Tibial nerve (tissue), 4 donors: ENCODE results near the gene TXNL4B. TPM values are rescaled to one million over a fixed set of nuclear protein-coding genes. Genes with fewer than 3 reads are reported as not detected.
A peak's percentile ranks its signal among the peaks of the same experiment; 100 is the strongest.

Experiments
- DNase-seq, 2 donors: peaks; one replicate each; pipeline ENCODE4 v3.0.0-alpha.2; 2019; ENCODE audit warnings: low spot score in 2 of 2
- H3K27ac ChIP-seq, 4 donors: fragments of 200-600 bp; sonication (generic) in 3 of 4; one replicate each; pipeline ENCODE4 v1.5.1; 2017 to 2019; ENCODE audit warnings: mild to moderate bottlenecking in 1 of 4
- H3K27me3 ChIP-seq, 2 donors: fragments of 200-600 bp; sonication (generic) in 1 of 2; one replicate each; pipeline versions ENCODE4 v1.5.1 to v1.6.0; 2017 to 2019
- H3K36me3 ChIP-seq, 3 donors: fragments of 200-600 bp; sonication (generic); one replicate each; pipeline ENCODE4 v1.5.1; 2018 to 2019
- H3K4me1 ChIP-seq, 4 donors: fragments of 200-600 bp; sonication (generic) in 3 of 4; one replicate each; pipeline ENCODE4 v1.5.1; 2017 to 2019
- H3K4me3 ChIP-seq, 4 donors: fragments of 200-600 bp; sonication (generic) in 3 of 4; one replicate each; pipeline ENCODE4 v1.5.1; 2017 to 2019; ENCODE audit warnings: mild to moderate bottlenecking in 1 of 4, moderate library complexity in 1 of 4
- H3K9me3 ChIP-seq, 4 donors: fragments of 200-600 bp; sonication (generic) in 3 of 4; one replicate each; pipeline ENCODE4 v1.5.1; 2017 to 2019
- EP300 ChIP-seq, 2 donors: sonication (generic); formaldehyde crosslinking; IDR thresholded peaks; one replicate each; pipeline ENCODE4 v1.6.1; 2017; ENCODE audit warnings: antibody characterized with exemption in 2 of 2, mild to moderate bottlenecking in 1 of 2
- POLR2A ChIP-seq, 2 donors: fragments of 450-650 bp; IDR thresholded peaks; one replicate each; pipeline ENCODE4 v1.6.1; 2017; ENCODE audit warnings: antibody characterized with exemption in 2 of 2, mild to moderate bottlenecking in 2 of 2, moderate library complexity in 2 of 2
- WGBS, 2 donors: methylation state at CpG; one replicate each; pipeline ENCODE4 v1.1.5; 2018; 5-methylcytosine and 5-hydroxymethylcytosine counted together
- total RNA-seq, 4 donors: library from RNA; depleted of rRNA; stranded (reverse); fragments of >200 nt; gene quantifications; one replicate each; pipeline ENCODE4 v1.1.0, GENCODE V29; 2016
- TF ChIP-seq, protein P1 (sequence below), 5 experiments: fragments of 200-600 bp in 3 of 5; fragments of 450-650 bp in 2 of 5; sonication (generic) in 3 of 5; IDR thresholded peaks; one replicate each; pipeline ENCODE4 v1.5.1; 2016 to 2019; ENCODE audit warnings: antibody characterized with exemption in 5 of 5, mild to moderate bottlenecking in 3 of 5, moderate library complexity in 2 of 5

TXNL4B gene
- total RNA-seq, 4 donors from 2014 or later: 13.1 to 20.5 (median 15.5) TPM

DNA sequence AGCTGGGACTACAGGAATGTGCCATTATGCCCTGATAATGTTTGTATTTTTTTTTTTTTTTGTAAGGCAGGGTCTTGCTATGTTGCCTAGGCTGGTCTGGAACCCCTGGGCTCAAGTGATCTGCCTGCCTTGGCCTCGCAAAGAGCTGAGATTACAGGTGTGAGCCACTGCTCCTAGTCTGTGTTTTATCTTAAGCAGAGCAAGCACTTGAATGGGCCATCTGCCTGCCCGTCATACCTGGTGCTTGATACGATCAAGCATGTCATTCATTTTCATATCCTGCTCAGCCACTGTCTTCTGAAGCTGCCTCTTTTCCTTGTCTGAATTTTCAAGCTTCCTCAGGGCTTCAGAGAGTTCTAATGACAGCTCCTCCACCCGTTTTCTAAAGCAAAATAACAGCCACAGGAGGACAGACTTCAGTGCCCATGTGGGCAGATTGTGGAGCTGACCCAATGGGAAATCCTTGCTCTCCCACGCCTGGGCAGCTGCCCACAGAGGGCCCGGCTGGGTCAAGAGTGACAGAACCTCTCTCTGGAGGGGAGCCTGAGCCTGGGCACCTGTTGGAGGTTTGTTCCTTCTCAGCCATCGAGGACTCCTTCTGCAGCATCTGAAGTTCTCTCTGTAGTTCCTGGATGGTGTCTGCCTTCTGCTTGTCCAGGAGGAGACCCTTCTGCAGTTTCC is 36.7 kb upstream of the TXNL4B start:
- Histone ChIP-seq H3K9me3 (no peaks in the 10 kb centered on the region), H3K36me3 (no peaks in the 10 kb centered on the region), H3K4me1 (peaks cover 0 to 11% (median 0%) of the 10 kb centered on the region in 4 donors), H3K27me3 (no peaks in the 10 kb centered on the region), H3K27ac (no peak overlapping the region), H3K4me3 (no peak overlapping the region)
- TF ChIP-seq EP300 (IDR thresholded peaks at IDR 0.05) (no peak), POLR2A (IDR thresholded peaks at IDR 0.05) (no peak)
- TF ChIP-seq, protein P1, sequence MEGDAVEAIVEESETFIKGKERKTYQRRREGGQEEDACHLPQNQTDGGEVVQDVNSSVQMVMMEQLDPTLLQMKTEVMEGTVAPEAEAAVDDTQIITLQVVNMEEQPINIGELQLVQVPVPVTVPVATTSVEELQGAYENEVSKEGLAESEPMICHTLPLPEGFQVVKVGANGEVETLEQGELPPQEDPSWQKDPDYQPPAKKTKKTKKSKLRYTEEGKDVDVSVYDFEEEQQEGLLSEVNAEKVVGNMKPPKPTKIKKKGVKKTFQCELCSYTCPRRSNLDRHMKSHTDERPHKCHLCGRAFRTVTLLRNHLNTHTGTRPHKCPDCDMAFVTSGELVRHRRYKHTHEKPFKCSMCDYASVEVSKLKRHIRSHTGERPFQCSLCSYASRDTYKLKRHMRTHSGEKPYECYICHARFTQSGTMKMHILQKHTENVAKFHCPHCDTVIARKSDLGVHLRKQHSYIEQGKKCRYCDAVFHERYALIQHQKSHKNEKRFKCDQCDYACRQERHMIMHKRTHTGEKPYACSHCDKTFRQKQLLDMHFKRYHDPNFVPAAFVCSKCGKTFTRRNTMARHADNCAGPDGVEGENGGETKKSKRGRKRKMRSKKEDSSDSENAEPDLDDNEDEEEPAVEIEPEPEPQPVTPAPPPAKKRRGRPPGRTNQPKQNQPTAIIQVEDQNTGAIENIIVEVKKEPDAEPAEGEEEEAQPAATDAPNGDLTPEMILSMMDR (IDR thresholded peaks at IDR 0.05): no peak
- WGBS, 2 donors: 77 to 88% methylated on average over 7 of the region's 7 CpGs
- DNase-seq: no peak

DNA sequence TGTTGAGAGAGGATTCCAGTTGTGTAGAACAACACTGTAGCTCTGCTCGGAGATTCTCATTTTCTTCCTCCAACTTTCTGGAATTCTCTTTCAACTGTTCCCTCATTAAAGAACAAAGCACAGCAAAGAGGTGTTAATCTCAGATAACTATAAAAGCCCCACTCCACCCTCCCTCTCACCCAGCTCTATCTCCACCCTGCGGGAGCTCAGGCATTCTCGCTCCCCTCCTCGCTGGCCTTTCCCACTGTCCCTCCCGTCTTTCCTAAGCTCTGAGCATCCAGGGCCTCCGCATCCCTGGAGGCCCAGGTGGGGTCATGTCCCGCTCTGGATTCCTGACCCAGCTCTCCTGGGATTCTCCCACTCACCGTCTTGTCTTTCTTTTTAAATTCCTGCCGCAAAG is 35.3 kb upstream of the TXNL4B start:
- H3K4me1 ChIP-seq: peaks cover 0 to 18% (median 0%) of the 10 kb centered on the region in 4 donors
- 73 to 77% methylated on average over 9 of the region's 9 CpGs for WGBS, 2 donors
- no peaks in the 10 kb centered on the region for H3K27me3 ChIP-seq
- no peaks in the 10 kb centered on the region for H3K9me3 ChIP-seq
- no peak overlapping the region for H3K27ac ChIP-seq
- H3K36me3 ChIP-seq: no peaks in the 10 kb centered on the region
- no peak overlapping the region for H3K4me3 ChIP-seq
- no peak for DNase-seq
- TF ChIP-seq, protein P1 (IDR thresholded peaks at IDR 0.05): no peak
- no peak for TF ChIP-seq POLR2A (IDR thresholded peaks at IDR 0.05)
- TF ChIP-seq EP300 (IDR thresholded peaks at IDR 0.05): no peak

DNA sequence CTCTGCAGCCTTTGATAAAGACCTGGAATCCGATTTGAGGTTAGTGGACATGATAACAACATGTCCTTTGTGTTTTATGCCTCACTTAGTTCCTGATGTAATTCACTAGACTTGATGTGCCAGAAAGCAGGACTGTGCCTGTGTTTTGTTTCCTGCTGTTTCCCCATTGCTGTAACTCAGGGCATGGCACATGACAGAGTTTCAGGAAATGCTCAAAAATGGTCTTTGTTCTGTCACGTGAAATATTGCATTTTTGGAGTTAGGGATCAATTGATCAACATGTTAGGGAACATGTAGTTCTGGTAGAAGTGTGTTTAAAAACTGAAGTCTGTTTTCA is 33.0 kb upstream of the TXNL4B start:
- no peak for TF ChIP-seq POLR2A (IDR thresholded peaks at IDR 0.05)
- TF ChIP-seq EP300 (IDR thresholded peaks at IDR 0.05): peak; percentile 90 to 98
- TF ChIP-seq, protein P1 (IDR thresholded peaks at IDR 0.05): no peak
- Histone ChIP-seq H3K9me3 (no peaks in the 10 kb centered on the region), H3K27me3 (no peaks in the 10 kb centered on the region), H3K4me3 (no peak overlapping the region), H3K4me1 (peaks cover 0 to 18% (median 0%) of the 10 kb centered on the region in 4 donors), H3K27ac (peak overlapping the region in 2 of 4 donors; percentile 73), H3K36me3 (no peaks in the 10 kb centered on the region)
- DNase-seq: peak in 1 of 2 donors; percentile 22
- 31 to 34% methylated on average over 2 of the region's 2 CpGs for WGBS, 2 donors

DNA sequence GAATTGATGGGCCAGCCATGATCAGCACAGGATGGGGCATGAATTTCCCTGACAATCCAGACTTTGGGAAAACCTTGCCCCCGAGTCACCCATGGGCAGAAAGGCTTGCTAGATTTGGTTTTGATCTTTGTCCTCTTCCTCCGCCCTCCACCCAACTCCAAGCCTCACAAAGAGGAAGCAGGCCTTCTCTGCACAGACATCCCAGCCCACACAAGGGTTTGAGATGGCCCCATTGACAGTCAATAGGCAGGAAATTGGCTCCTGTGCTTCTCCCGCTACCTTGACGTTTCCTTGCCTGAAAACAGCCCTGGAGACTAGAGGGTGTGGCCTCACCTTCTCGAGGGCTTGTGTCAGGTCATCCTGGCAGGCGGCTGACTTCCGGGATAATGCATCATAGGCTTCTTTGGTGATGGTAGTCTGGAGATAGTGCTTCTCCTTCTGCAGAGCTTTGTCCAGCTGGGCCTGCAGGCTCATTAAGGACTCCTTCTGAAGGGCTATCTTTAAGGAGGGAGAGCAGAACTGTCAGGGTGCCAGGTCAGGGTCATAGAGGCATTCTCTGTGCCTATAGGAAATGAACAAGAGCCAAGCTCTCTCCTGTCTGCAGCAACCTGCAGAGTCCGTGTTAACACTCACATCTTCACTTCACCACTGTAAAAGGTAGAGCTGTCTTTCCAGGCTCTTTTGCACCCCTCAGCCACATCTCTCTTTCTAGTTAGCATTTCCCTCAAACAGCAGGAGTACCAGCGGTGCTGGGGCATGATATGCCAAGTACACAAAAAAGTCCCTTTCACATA is 32.4 kb upstream of the TXNL4B start:
- WGBS, 2 donors: 78 to 87% methylated on average over 9 of the region's 9 CpGs
- Histone ChIP-seq H3K4me1 (peaks cover 0 to 18% (median 0%) of the 10 kb centered on the region in 4 donors), H3K4me3 (no peak overlapping the region), H3K27me3 (no peaks in the 10 kb centered on the region), H3K27ac (peak overlapping the region in 2 of 4 donors; percentile 73), H3K36me3 (no peaks in the 10 kb centered on the region), H3K9me3 (no peaks in the 10 kb centered on the region)
- TF ChIP-seq, protein P1 (IDR thresholded peaks at IDR 0.05): no peak
- no peak for TF ChIP-seq EP300 (IDR thresholded peaks at IDR 0.05)
- no peak for DNase-seq
